Nephron progenitor cell (in vitro differentiated cells): ENCODE measurements around the gene NFE2L2.

Experiments used
- DNase-seq: peaks from one replicate; pipeline ENCODE4 v3.0.0; 2021
- H3K27ac Mint-ChIP-seq: 2 replicates; pipeline ENCODE4 v1.8.0; 2021; ENCODE audit warnings: mild to moderate bottlenecking, moderate library complexity, mixed read lengths
- H3K27me3 Mint-ChIP-seq: 2 replicates; pipeline ENCODE4 v1.8.0; 2021; ENCODE audit warnings: mild to moderate bottlenecking, low read depth, mixed read lengths; ENCODE audit not compliant: poor library complexity
- H3K36me3 Mint-ChIP-seq: 2 replicates; pipeline ENCODE4 v1.8.0; 2021; ENCODE audit warnings: low read depth, mixed read lengths
- H3K4me1 Mint-ChIP-seq: 2 replicates; pipeline ENCODE4 v1.8.0; 2021; ENCODE audit warnings: mixed read lengths
- H3K4me3 Mint-ChIP-seq: 2 replicates; pipeline ENCODE4 v1.8.0; 2021; ENCODE audit warnings: mild to moderate bottlenecking, moderate library complexity, mixed read lengths
- H3K9me3 Mint-ChIP-seq: 2 replicates; pipeline ENCODE4 v1.8.0; 2021; ENCODE audit warnings: mild to moderate bottlenecking, moderate library complexity, mixed read lengths
- TF ChIP-seq, protein P1 (sequence below): fragments of 200-600 bp; sonication (generic); IDR thresholded peaks from 2 replicates; pipeline ENCODE4 v1.5.0; 2021; ENCODE audit warnings: antibody characterized with exemption

NFE2L2 gene

DNA sequence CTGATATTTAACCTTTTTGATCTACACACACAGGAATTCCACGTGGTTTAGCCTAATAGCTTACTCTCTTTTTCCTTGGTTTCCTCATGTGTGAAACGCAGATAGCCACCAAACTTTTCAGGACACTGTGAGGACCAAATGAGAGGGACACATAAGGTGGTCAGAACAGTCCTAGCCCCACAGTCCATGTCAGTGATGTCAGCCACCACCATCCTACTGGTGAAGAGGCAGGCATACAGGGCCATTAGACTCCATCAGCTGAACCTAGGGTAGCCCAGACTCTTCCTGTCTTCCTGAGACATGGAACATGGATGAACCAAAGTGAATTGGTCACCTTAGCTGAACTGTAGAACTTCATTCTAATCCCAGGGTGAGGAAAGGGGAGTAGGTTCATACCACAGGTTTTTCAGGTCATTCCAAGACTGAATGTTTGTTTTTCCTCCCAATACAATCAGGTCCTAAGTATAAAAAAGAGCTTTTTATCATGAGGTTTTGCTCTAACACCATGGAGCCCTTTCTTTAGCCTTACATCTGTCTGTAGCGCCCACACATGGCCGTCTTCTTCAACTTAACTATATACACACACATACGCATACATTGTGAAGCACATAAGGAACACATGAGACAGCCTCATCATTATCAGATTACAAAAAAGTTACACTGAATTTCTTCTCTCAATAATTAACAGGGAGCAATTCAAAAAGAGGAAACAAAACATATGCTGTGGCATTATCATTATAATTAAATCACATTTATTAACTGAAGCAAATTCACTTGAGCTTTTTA is 18.5 kb upstream of the NFE2L2 start:
- no peak for DNase-seq
- Mint-ChIP-seq H3K9me3 (no peaks in the 10 kb centered on the region), H3K4me1 (peaks cover 14% of the 10 kb centered on the region), H3K4me3 (no peak overlapping the region), H3K27me3 (peaks cover 3% of the 10 kb centered on the region), H3K27ac (no peak overlapping the region), H3K36me3 (peaks cover 5% of the 10 kb centered on the region)
- TF ChIP-seq, protein P1, sequence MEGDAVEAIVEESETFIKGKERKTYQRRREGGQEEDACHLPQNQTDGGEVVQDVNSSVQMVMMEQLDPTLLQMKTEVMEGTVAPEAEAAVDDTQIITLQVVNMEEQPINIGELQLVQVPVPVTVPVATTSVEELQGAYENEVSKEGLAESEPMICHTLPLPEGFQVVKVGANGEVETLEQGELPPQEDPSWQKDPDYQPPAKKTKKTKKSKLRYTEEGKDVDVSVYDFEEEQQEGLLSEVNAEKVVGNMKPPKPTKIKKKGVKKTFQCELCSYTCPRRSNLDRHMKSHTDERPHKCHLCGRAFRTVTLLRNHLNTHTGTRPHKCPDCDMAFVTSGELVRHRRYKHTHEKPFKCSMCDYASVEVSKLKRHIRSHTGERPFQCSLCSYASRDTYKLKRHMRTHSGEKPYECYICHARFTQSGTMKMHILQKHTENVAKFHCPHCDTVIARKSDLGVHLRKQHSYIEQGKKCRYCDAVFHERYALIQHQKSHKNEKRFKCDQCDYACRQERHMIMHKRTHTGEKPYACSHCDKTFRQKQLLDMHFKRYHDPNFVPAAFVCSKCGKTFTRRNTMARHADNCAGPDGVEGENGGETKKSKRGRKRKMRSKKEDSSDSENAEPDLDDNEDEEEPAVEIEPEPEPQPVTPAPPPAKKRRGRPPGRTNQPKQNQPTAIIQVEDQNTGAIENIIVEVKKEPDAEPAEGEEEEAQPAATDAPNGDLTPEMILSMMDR, result no peak

- Mint-ChIP-seq H3K4me1 (peaks cover 14% of the 10 kb centered on the region), H3K9me3 (no peaks in the 10 kb centered on the region), H3K36me3 (peaks cover 5% of the 10 kb centered on the region), H3K27ac (no peak overlapping the region), H3K27me3 (no peaks in the 10 kb centered on the region), H3K4me3 (no peak overlapping the region)
- TF ChIP-seq, protein P1, result no peak
- DNase-seq, result no peak
These were observed 17.7 kb upstream of the NFE2L2 start for GRCh38 chr2:177282181-177282641.

- no peaks in the 10 kb centered on the region for H3K27me3 Mint-ChIP-seq
- H3K4me3 Mint-ChIP-seq, result no peak overlapping the region
- H3K9me3 Mint-ChIP-seq, result no peaks in the 10 kb centered on the region
- H3K4me1 Mint-ChIP-seq, result peaks cover 14% of the 10 kb centered on the region
- no peak overlapping the region for H3K27ac Mint-ChIP-seq
- DNase-seq, result no peak
- H3K36me3 Mint-ChIP-seq, result peaks cover 5% of the 10 kb centered on the region
- TF ChIP-seq, protein P1, result no peak
These were observed 17.1 kb upstream of the NFE2L2 start for GRCh38 chr2:177281400-177282180.

DNA sequence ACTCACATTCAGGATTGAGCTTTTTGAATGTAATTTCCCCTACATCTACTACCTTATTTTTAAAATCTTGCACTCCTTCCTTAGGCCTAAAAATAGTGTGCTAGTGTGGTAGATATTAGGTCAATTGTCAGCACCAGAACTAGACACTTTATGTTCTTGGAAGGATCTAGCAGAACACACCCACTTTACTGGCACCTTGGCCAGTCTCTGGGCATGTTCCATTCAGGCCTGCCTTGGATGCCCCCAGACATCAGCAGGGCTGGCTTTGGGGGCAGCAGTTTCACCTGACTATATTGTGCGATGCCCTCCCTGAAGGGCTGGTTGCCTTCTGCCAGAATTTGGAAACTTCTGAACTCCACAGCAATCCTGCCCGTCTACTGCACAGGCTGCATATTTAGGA is 15.3 kb upstream of the NFE2L2 start:
- no peaks in the 10 kb centered on the region for H3K27me3 Mint-ChIP-seq

GRCh38 chr2:177275743-177276055 is 11.2 kb upstream of the NFE2L2 start:
- no peaks in the 10 kb centered on the region for H3K27me3 Mint-ChIP-seq
- H3K36me3 Mint-ChIP-seq, result no peaks in the 10 kb centered on the region
- no peak overlapping the region for H3K27ac Mint-ChIP-seq
- DNase-seq, result no peak
- H3K4me3 Mint-ChIP-seq, result no peak overlapping the region
- H3K4me1 Mint-ChIP-seq, result no peaks in the 10 kb centered on the region
- TF ChIP-seq, protein P1, result no peak
- H3K9me3 Mint-ChIP-seq, result no peaks in the 10 kb centered on the region

More for the DNA sequence above, 15.3 kb upstream of the NFE2L2 start:
- peaks cover 14% of the 10 kb centered on the region for H3K4me1 Mint-ChIP-seq
- TF ChIP-seq, protein P1, result no peak
- no peak overlapping the region for H3K27ac Mint-ChIP-seq
- H3K36me3 Mint-ChIP-seq, result peaks cover 2% of the 10 kb centered on the region
- H3K4me3 Mint-ChIP-seq, result no peak overlapping the region
- no peaks in the 10 kb centered on the region for H3K9me3 Mint-ChIP-seq
- DNase-seq, result no peak
